ENCODE measurements around the gene FUZ.
A peak's percentile ranks its signal among the peaks of the same experiment; 100 is the strongest.

FUZ gene

DNA sequence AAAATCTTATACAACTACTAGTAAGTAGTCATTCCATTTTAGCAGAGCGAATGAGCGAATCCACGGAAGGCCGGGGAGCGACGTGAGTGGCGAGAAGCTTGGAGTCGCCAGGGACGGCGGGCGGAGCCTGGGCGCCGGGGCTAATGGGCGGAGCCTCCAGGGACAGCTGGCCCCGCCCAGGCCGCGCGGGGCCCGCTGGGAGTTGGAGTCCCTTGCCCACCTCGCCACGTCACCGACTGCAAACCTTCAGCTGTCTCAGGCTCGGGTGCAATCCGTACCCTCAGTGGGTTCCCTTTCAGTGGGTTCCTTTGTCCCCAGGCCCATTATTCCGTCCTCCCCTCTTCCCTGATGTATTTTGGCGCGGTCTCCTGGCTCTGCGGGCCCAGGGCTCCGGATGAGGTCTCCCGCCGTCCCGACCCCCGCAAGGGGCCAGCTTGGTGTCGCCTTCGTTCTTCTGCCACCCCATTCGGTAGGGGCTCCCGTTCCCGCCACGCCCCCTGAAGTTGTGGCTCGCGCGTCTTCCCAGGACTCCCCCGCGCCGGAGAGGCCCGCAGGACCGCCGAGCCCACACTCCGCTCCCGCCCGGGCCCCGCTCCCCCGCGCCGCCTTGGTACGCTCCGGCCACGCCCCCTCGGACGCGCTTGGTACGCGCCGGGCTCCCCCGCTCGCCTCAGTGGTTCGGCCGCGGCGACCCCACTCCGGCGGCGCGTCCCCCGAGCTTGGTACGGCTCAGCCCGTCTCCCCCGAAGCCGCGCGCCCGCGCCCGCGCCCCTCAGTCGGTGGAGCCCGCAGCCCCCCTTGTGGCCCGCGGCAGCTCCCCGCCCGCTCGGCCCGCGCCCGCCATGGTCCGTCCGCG is 37.6 kb upstream of the FUZ start, which contains the start of gene PTOV1:
Gene PTOV1 (plus strand): TSS at position 673 of the 856 bp plus-strand sequence.
- DNase-seq: peak; percentile 91

DNA sequence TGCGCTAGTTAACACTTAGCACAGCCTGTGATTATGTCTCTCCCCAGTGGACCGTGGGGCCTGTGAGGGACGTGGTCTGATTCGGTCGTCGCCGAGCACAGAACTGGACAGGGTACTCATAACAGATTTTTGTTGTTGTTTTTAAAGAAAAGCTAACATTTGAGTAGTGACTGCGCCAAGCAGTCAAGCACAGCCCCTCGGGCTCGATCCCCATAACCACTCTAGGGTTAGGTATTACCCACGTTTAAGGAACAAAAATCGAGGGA is 37.1 kb upstream of the FUZ start:
- DNase-seq: no peak

DNA sequence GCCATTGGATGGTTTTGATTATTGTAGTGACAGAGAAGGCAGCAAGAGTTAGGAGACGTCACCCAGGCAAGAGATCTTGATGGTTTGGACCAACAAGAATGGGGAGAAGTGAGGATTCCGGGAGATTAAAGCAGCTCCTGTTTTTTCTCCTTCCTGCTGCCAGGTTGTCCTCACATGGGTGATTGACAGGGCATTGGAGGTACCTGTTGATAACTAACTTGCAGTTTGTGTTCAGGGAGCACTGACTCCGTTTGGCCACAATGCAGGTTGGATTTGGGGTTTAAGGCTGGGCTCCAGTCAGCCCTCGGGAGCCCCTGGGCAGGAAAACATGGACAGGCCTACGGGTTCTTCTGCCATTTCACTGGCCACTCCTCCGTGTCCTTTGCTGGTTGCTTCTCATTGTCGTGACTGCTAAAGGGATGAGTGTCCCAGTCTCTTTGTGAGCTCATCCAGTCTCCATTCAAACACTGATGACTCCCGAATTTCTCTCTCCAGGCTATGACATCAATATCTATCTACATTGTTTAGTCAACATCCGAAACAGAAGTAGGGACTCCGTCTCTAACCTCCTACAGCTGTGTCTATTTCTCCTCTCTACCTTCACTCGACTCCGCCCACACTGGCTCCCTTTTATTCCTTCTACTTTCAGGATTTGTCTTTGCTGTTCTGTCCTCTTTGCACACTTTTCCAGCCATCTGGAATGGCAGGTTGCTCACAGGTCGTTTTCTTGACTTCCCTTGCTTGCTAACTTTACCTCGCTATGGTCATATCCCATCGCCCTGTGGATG is 36.5 kb upstream of the FUZ start:
- no peak for DNase-seq

DNA sequence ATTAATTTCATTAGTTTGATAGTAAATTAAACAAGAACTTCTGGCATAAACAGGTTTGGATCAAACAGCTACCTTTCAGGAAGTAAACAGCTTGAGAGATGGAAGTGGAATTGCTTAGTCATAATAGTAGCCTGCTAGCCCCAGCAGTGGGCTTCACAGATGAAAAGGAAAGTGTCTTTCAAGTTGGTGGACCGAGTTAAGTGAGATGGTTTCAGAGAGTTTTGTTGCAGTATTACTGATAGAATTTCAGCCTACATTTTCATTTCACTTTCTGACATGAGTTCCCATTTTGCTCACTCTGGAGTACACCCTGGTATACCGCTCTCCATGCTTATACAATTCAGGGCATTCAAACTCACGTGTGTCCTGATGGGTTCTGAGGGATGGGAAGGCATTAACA is 35.8 kb upstream of the FUZ start:
- DNase-seq: peak; percentile 55

DNA sequence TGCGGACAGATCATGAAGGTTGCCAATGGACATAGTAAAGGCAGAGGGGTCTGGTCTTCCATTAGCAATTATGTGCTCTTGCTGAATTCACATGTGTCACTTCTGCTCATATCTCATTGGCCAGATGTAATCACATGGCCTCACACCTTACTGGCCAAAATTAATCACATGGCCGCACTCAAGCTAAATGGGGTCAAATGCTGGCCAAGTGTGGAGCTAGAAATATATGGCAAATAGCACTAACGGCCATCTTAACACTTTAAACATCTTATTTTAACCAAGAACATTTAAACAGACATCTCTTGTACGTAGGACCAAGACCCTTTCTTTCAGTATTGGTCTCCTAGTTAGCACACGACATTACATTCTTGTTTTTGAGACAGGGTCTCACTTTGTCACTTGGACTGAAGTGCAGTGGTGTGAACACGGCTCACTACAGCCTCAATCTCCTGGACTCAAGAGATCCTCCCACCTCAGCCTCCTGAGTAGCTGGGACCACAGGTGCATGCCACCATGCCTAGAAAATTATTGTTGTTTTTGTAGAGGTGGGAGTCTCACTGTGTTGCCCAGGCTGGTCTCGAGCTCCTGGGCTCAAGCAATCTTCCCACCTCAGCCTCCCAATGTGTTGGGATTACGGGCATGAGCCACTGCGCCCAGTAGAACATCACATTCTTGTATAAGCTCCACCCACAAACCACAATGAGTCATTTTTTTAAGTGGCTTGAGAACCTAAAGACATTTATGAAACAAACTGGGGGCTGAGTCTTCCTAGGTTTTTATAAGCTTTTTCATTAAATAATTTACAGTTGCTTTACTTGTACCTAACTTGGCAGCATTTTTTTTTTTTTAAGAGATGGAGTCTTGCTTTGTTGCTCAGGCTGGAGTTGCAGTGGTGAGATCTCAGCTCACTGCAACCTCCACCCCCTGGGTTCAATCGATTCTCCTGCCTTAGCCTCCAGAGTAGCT is 34.9 kb upstream of the FUZ start:
- peak; percentile 61 for DNase-seq

DNA sequence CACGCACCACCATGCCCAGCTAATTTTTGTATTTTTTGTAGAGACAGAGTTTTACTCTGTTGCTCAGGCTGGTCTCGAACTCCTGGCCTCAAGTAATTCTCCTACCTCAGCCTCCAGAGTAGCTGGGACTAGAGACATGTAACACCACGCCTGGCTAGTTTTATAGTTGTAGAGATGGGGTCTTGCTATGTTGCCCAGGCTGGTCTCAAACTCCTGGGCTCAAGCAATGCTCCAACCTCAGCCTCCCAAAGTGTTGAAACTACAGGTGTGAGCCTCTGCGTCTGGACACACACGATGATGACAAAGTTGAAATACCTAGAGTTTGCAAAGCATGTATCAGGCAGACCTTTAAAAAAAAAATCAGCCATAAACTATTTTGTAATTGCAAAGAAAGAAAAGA is 33.3 kb upstream of the FUZ start:
- no peak for DNase-seq

DNA sequence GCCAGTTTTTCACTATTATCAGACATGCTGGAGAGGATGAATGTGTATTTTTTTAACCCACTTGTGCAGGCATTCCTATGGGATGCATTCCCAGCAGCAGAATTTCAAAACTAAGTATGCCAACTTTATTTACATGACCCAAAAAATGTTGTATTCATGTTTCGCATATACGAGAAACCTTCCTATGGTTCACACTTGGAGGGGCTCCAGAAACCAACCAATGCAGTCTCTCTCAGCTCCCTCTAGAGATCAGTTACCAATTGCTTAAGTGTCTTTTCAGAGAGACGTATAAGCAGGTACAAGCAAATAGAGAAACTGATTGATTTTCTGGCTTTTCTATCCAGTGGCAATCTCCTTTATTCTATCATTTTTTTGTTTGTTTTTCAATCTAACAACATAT is 32.3 kb upstream of the FUZ start:
- no peak for DNase-seq

DNA sequence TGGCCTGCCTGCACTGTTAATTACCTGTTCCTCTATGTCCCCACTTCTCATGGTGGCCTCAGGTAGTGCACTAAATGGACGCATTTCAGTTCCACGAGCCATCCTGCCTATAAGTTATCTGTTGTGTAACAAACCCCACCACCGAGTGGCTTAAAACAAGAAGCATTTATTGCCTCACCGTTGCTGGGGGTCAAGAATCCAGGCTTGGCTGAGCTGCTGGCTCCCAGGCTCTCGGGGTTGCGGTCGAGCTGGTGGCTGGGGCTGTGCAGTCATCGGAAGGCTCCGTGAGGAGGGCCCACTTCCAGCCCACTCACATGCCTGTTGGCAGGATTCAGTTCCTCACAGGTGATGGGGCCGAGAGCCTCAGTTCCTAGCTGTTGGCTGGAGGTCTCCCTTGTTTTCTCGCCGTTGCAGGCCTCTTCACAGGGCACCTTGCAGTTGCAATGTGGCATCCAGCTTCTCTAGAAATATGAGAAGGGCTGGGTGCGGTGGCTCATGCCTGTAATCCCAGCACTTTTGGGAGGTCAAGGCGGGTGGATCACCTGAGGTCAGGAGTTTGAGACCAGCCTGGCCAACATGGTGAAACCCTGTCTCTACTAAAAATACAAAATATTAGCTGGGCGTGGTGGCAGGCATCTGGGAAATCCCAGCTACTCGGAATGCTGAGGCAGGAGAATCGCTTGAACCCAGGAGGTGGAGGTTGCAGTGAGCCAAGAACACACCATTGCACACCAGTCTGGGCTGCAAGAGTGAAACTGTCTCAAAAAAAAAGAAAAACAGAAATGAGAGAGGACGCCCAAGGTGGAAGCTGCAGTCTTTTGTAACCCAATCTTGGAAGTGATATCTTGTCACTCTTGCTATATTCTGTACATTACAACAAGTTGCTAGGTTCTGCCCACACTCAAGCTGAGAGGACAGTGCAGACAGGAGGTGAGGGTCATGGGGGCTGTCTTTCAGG is 31.3 kb upstream of the FUZ start:
- no peak for DNase-seq

DNA sequence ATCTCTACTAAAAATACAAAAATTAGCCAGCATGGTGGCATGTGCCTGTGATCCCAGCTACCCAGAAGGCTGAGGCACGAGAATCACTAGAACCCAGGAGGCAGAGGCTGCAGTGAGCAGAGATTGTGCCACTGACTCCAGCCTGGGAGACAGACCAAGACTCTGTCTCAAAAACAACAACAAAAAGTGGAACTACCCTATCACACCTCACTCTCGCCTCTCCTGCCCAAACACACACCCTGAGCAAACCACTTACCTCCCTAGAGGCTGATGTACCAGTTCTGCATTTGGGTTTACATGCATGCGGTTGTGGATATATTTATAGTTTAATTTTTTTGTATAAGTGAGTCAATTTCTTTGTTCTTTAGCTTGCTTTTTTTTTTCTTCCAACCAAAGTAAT is 30.2 kb upstream of the FUZ start:
- DNase-seq: no peak

DNA sequence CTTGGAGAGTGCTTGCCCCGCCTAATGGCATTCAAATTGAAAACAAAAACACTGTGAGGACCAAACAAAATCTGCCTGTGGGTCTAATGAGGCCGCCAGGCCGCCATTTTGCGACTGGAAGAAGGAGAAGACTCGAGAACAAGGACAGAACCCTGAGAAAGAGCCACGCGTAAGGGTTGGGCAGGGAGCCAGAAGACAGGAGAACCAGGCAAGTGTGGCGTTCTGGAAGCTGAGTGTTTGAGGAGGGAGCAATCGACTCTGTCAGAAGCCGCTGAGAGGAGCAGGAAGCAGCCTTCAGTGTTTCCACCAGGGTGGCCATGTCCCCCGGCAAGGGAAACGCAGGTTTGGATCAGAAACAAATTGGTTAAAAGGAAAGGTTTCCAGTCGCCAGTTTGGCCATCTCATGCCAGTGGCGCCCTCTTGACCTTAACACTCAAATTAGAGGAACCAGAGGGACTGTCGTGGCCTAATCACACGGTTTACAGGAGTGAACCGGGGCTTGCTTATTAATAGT is 27.7 kb upstream of the FUZ start:
- no peak for DNase-seq

DNA sequence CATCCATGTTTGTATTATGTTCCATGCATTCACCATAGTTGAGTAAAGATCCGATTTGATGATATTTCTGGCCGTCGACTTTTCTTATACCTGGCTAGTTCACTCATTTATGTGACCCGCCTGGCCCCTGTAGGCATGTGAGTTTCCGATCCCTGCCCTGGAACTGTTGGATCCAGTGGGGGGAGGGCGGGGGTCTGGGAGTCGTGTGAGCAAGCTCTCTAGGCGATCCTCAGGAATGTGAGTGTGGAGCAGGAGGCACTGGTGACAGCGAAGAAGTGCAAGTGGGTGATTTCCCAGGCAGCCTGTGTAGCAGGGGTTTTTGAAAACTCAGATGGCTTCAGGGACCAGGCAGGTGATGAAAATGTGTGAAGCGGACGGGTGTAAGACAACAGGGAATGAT is 27.2 kb upstream of the FUZ start:
- DNase-seq: no peak

DNA sequence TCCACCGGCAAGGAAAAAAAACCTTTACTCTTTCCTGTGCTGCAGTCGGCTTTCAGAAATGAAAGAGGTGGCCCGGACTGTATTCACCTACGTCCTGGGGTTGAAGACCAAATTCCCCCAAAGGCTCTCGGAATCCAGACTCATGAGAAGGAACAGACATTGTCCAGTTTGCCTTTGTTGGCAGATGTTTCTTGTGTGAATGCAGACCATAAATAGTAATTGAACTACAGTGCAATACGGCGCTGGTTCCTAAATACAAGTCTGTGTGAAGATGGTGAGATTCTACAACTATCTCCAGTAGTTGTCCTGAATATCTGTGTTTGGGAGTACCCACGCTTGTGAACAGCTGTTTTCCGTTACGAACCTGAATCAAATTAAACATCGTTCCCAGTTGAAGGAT is 26.6 kb upstream of the FUZ start:
- DNase-seq: no peak

DNA sequence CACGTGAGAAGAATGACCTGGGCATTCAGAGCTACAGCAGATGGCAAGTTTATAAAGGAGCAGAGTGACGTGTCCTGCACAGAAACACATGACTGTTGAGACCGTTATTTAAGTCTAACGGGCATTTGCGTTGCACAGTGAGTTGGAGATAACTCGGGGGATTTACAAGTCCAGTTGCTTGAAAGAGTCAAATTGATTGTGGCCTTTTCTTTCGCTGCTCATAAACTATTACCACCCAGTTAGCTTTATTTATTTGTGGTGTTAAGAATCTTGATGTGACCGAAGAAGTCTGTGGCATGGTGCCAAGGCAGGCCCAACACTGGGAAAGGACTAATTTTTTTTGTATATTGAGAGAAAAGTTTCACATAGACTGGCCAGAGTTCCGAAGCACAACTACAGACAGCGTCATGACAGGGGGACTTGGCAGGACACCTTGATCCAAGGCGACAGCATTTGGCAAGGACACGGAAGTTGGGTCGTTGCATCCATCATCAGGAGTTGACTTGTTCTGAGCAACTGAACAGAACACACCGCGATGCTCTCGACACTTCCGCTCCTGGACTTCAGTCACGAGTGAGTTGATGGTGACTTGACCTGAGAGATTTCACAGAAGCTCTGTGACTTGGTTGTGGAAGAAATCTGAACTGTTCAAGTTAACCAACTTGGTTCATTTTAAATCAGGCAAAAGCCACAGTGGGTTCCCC is 25.9 kb upstream of the FUZ start:
- no peak for DNase-seq

DNA sequence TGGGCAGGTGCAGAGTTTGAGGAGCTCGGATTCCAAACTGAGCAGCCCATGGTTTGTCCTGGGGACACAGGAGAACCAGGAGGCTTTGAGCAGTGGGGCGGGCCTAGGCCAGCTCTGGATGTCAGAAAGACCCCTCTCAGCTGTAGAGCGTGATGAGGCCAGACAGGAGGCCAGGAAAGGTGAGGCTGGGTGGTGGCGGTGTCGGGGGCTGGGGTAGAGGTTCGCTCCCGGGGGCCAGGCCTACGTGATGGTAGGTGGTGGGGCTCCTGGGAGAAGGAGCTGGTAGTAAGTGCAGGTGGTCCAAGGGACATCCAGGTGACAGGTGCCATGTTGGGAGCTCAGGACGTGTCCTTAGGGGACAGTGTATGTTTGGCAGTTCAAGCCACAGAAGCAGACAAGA is 24.3 kb upstream of the FUZ start:
- DNase-seq: no peak

DNA sequence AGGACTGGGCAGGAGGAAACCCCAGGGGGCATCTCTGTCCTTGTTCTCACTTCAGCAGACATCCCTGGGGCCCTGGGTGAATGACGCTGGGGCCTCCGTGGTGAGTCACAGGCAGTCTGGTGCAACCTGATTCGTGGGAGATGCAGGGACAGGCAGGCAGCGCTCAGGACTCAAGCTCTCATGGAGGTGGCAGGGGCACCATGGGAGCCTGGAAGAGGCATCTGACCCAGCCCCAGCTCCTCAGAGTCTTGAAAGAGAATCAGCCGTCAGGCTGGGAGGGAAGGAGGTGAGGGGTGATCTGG is 23.9 kb upstream of the FUZ start:
- DNase-seq: no peak

DNA sequence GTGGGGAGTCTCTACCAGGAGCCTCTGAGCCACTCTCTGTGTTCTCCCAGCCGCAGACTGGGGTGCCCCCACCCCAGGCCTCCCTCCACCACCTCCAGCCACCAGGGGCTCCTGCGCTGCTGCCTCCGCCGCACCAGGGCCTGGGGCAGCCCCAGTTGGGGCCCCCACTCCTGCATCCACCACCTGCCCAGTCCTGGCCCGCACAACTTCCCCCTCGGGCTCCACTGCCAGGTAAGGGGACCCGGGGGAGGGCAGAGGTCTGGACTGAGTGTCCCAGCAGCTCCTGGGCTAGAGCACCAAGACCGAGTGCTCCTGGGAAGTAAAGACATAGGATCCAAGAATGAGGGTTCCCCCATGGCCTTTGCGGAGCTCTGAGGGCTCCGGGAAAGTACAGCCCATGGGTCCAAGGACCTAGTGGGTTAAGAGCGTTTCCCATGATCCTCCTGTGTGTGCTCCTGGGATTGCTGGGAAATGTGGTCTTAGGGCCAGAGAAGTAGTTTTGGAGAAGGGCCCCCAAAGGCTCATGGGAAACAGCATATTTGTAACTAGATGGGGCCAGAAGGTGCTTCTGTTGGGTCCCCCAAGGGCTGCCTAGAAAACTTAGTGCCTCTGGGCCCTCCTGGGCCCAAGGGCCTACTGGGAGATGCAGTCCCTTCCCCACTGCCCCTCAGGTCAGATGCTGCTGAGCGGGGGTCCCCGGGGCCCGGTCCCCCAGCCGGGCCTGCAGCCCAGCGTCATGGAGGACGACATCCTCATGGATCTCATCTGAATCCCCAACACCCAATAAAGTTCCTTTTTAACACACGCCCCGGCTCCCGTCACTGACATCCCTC is 23.3 kb upstream of the FUZ start:
- no peak for DNase-seq

DNA sequence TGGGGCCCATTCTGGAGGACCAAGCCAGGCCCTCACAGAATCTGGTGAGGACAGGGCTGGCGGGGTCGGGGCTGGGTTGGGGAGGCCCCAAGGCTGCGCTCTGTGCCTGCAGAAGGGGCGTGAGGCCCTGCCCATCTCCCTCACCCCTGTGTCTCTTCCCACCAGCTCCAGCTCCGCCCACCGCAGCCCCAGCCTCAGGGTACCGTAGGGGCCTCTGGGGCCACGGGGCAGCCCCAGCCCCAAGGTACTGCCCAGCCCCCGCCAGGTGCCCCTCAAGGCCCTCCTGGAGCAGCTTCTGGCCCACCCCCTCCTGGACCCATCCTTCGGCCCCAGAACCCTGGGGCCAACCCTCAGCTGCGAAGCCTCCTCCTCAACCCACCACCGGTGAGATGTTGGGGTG is 22.5 kb upstream of the FUZ start:
- DNase-seq: no peak

DNA sequence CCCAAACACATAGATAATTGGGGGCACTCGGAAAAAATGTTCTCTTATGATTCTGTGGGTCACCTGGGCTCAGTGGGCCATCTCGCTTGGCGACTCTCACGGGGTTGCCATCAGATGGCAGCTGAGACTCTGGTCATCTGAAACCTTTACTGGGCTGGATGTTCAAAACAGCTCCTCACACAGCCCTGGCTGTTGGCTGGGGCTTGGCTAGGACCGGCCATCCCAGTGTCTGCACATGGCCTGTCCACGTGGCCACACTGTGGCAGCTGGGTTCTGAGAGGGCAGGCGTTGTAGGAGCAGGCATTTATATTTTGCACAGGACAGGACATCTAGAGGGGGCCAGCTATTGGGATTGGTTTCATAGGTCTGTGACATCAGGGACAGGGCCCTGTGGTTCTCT is 20.5 kb upstream of the FUZ start:
- no peak for DNase-seq

DNA sequence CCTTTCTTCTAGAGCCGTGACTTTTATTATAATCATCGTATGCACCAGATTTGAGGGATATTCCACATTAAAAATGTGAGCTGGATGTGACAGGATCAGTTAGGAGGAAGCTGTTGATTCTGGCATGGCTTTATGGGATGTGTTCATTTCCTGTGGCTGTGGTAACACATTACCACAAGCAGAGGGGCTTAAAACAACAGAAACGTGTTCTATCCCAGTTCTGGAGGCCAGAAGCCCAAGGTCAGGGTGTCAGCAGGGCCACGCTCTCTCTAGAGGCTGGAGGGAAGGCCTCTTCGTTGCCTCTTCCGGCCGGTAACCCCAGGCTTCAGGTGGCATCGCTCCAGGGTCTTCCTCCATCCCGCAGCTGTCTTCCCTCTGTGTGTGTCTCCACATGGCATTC is 19.5 kb upstream of the FUZ start:
- DNase-seq: no peak

DNA sequence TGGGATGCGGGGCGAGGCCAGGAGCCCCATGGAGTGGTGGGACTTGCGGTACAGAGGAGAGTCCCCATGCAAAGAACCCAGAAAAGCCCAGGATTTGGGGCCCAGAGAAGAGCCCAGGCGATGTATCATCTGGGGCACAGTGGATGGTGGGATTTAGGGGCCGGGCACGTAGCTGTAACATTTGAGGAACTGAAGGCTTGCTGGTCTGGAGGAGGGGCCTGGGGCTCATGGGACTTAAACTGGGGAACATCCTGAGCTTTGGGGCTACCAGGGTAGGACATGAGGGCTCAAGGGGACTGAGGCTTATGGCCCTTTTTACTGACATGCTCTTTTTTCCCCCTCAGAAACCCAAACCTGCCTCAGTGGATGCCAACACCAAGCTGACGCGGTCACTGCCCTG is 18.5 kb upstream of the FUZ start:
- DNase-seq: no peak

DNA sequence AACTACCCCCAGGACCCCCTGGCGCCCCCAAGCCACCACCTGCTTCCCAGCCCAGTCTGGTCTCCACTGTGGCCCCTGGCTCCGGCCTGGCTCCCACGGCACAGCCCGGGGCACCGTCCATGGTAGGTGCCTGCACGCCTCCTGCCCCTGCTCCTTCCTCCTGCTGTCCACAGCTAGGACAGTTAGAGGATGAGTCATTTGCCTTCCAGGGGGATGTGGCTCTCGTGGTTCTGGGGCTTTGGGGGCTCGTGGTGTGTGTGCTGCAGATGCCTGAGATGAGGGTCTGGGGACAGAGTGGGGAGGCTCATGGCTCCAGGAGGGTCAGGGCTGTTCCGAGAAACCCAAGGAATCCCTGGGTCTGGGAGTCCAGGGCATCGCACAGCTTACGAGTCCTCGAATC is 17.7 kb upstream of the FUZ start:
- DNase-seq: no peak

Data from activated CD4-positive, alpha-beta T cell treated with anti-CD3 and anti-CD28 coated beads, Interleukin-2, Interleukin-6, amounts not matched to agents 100 ng/mL and 50 ng/mL, durations not matched to agents 16 hours and 8 hours (primary cell).